Erythroblast (primary cell): ENCODE data around the gene ALAS1.

Experiments used
- GATA1 ChIP-seq: IDR thresholded peaks from 2 replicates; pipeline ENCODE4 v1.6.1; 2011; ENCODE audit warnings: low read depth, mild to moderate bottlenecking, control low read depth, low read length, moderate library complexity
- POLR2A ChIP-seq: IDR thresholded peaks from 2 replicates; pipeline ENCODE4 v1.6.1; 2011; ENCODE audit warnings: mild to moderate bottlenecking, low read length

DNA sequence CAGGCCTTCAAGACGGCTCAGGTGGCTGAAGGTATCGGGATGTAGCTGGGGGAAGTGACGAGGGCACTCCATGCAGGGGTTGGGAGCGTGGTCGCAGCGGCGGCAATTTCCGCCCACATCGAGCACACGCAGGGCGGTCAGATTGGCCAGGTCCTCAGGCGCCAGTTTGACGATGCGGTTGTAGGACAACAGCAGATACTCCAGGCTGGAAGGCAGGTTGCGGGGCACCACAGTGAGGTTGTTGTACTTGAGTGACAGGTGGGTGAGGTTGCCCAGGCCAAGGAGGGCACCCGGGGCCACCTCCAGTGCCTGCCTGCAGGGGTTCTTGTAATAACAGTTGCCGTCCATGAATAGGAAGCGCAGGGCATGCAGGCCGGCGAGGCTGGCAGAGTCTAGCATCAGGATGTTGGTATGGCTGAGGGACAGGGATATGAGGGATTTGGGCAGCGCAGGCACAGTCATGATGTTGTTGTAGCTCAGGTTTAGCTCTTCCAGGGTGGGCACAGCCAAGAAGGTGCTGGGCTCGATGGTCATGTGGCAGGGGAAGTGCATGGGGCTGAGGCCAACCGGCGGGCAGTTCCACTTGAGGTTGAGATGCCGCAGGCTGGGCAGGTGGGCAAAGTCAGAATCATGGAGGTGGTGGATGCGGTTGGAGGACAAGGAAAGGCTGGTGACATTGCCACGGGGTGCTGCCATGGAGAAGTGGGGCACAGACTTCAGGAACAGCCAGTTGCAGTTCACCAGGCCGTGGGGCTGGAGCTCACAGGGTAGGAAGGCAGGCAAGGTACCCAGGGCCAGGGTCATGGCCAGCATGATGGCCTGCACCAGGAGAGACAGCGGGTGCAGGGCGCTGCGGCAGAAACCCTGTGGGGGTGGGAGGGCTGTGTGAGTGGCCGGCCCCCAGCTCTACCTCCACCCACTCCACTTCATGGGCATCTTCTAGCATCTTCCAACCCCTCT is 25.8 kb downstream of the ALAS1 start:
- no peak for TF ChIP-seq POLR2A
- no peak for TF ChIP-seq GATA1
